Head of caudate nucleus (tissue), 42 donors: ENCODE results near the gene ERFL.
"Not testable (repeated sequence)": the region's sequence is repeated elsewhere in the genome, so short reads cannot be mapped to it uniquely, and the experiment has no call there.

ENCODE experiments used
- DNase-seq, 42 donors: peaks; one replicate each; pipeline versions ENCODE4 v3.0.0 to v3.0.0-alpha.2; 2020 to 2021; ENCODE audit warnings: mixed read lengths in 7 of 42
- intact Hi-C: fragments of 100-400 bp; cut with DNase I; formaldehyde crosslinking; loops from one replicate; pipeline ENCODE4 v1.15.0; 2022

Gene ERFL

GRCh38 chr19:41919948-41920712 is 8.1 kb downstream of the ERFL start:
- intact Hi-C loops: no loop called here
- no peak for DNase-seq

- intact Hi-C loops: no loop called here
- no peak for DNase-seq
Measured at GRCh38 chr19:41918653-41919244, 9.5 kb downstream of the ERFL start.

GRCh38 chr19:41918095-41918494 is 10.2 kb downstream of the ERFL start:
- intact Hi-C loops: no loop called here
- DNase-seq: no peak

GRCh38 chr19:41917676-41918075 is 10.6 kb downstream of the ERFL start:
- no peak for DNase-seq
- intact Hi-C loops: no loop called here

GRCh38 chr19:41915776-41916414 is 12.4 kb downstream of the ERFL start:
- DNase-seq: no peak
- intact Hi-C loops: no loop called here

- intact Hi-C loops: no loop called here
- DNase-seq: no peak
Measured at GRCh38 chr19:41915021-41915775, 13.1 kb downstream of the ERFL start.

GRCh38 chr19:41914424-41914834 is 13.8 kb downstream of the ERFL start:
- DNase-seq, intact Hi-C loops: not testable (repeated sequence)

GRCh38 chr19:41913538-41914423 is 14.5 kb downstream of the ERFL start:
- DNase-seq: no peak
- intact Hi-C loops: no loop called here

- DNase-seq: peak in 2 of 42 donors; percentile 4 to 13
- intact Hi-C loops: no loop called here
Measured at GRCh38 chr19:41912899-41913537, 15.2 kb downstream of the ERFL start.

- DNase-seq: no peak
- intact Hi-C loops: no loop called here
Measured at GRCh38 chr19:41911889-41912731, 16.1 kb downstream of the ERFL start.

- intact Hi-C loops: no loop called here
- no peak for DNase-seq
Measured at GRCh38 chr19:41910992-41911888, 17.0 kb downstream of the ERFL start.

GRCh38 chr19:41910240-41910991 is 17.8 kb downstream of the ERFL start:
- DNase-seq: no peak
- intact Hi-C loops: no loop called here

- DNase-seq: no peak
- intact Hi-C loops: no loop called here
Measured at GRCh38 chr19:41909706-41910105, 18.5 kb downstream of the ERFL start.

GRCh38 chr19:41908724-41909464 is 19.4 kb downstream of the ERFL start:
- intact Hi-C loops: no loop called here
- no peak for DNase-seq

GRCh38 chr19:41907994-41908615 is 20.1 kb downstream of the ERFL start:
- DNase-seq: no peak

More at GRCh38 chr19:41907994-41908615, 20.1 kb downstream of the ERFL start:
- intact Hi-C loops: no loop called here
